ENCODE measurements around the gene WFDC2.

DNA sequence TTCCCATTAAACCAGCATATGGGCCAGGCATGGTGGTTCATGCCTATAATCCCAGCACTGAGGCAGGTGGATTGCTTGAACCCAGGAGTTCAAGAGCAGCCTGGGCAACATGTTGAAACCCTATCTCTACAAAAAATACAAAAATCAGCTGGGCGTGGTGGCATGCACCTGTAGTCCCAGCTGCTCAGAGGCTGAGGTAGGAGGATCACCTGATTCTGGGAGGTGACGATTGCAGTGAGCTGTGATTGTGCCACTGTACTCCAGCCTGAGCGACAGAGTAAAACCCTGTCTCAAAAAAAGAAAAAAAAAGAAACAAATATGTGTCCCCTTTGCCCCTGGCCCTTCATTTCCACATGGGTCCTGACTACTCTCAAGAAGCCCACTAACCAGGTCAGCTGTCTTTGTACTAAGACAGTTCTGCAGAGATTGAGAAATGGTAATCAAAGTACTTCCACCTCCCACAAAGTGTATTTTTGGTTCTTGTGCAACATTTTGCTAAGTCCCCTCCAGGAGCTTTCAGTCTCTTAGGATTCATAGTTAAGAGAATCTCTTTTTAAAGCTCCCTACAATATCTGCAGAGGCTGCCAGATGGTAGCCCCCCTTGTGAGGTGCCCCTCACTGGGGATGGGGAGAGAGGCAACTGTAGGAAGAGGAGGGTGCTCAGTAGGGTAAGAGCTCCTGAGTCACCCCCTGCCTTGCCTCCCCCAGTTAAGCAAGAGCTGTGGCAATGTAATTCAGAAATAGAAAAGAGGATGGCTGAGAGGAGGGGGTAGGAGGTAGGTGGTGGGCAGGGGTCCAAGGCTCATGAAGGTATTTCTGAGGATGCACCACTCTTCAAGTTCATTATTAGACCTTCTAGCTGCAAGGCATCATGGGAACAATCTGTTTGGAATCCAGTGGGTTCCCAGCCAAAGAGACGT is 16.5 kb upstream of the WFDC2 start:
- no peak for TF ChIP-seq PAX8 (CRISPR knock-in tag; IDR thresholded peaks at IDR 0.05; ENCODE audit: borderline replicate concordance)
- TF ChIP-seq, protein P1, sequence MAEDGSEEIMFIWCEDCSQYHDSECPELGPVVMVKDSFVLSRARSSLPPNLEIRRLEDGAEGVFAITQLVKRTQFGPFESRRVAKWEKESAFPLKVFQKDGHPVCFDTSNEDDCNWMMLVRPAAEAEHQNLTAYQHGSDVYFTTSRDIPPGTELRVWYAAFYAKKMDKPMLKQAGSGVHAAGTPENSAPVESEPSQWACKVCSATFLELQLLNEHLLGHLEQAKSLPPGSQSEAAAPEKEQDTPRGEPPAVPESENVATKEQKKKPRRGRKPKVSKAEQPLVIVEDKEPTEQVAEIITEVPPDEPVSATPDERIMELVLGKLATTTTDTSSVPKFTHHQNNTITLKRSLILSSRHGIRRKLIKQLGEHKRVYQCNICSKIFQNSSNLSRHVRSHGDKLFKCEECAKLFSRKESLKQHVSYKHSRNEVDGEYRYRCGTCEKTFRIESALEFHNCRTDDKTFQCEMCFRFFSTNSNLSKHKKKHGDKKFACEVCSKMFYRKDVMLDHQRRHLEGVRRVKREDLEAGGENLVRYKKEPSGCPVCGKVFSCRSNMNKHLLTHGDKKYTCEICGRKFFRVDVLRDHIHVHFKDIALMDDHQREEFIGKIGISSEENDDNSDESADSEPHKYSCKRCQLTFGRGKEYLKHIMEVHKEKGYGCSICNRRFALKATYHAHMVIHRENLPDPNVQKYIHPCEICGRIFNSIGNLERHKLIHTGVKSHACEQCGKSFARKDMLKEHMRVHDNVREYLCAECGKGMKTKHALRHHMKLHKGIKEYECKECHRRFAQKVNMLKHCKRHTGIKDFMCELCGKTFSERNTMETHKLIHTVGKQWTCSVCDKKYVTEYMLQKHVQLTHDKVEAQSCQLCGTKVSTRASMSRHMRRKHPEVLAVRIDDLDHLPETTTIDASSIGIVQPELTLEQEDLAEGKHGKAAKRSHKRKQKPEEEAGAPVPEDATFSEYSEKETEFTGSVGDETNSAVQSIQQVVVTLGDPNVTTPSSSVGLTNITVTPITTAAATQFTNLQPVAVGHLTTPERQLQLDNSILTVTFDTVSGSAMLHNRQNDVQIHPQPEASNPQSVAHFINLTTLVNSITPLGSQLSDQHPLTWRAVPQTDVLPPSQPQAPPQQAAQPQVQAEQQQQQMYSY (CRISPR knock-in tag; IDR thresholded peaks at IDR 0.05) = no peak
- no peak for TF ChIP-seq ZNF367 (CRISPR knock-in tag; IDR thresholded peaks at IDR 0.05; ENCODE audit: borderline replicate concordance)
- no peak for TF ChIP-seq ZNF761 (CRISPR knock-in tag; conservative IDR thresholded peaks at IDR 0.05)
- TF ChIP-seq HIVEP1 (CRISPR knock-in tag; IDR thresholded peaks at IDR 0.05) = no peak
- TF ChIP-seq JARID2 (CRISPR knock-in tag; IDR thresholded peaks at IDR 0.05; ENCODE audit: insufficient replicate concordance) = no peak
- TF ChIP-seq ARHGAP35 (CRISPR knock-in tag; IDR thresholded peaks at IDR 0.05; ENCODE audit: borderline replicate concordance) = no peak
- no peak for TF ChIP-seq SIN3A (IDR thresholded peaks at IDR 0.05; ENCODE audit: borderline replicate concordance, low read depth, low read length)
- no peak for TF ChIP-seq EZH2 (conservative IDR thresholded peaks at IDR 0.05; ENCODE audit: low read depth, low read length)
- TF ChIP-seq SAFB2 (CRISPR knock-in tag; IDR thresholded peaks at IDR 0.05; ENCODE audit: borderline replicate concordance, low read depth) = no peak
- no peak for TF ChIP-seq POLR2AphosphoS5 (IDR thresholded peaks at IDR 0.05; ENCODE audit: low read depth, low read length)

Measured in HepG2 (cell line).